K562 (cell line): ENCODE results near the gene OSBP2. TPM values are rescaled to one million over a fixed set of nuclear protein-coding genes. Genes with fewer than 3 reads are reported as not detected.

ENCODE experiments used
- ATAC-seq: fragments of 200-7000 bp; cut with Tn5 transposase; 3 replicates; pipeline ENCODE4 v1.9.1; 2020; ENCODE audit warnings: moderate library complexity
- BruUV-seq: library from RNA; stranded (reverse); fragments of 400-500 nt; replicated peaks from 2 replicates; lab custom pipeline; 2021; lab: Mats Ljungman, UMichigan
- CTCF ChIA-PET: fragments of 300-600 bp; formaldehyde crosslinking; extraction: SDS; loops from one replicate; lab custom pipeline; 2021; ENCODE audit warnings: low intra/inter-chr PET ratio; lab: Yijun Ruan, JAX
- POLR2A ChIA-PET: fragments of 300-600, 350-650 bp; sonication (Branson Sonifier 250); formaldehyde crosslinking; extraction: SDS; loops from one replicate; lab custom pipeline; 2021; ENCODE audit warnings: antibody characterized with exemption, inconsistent platforms; lab: Yijun Ruan, JAX
- DNase-seq, 4 experiments: peaks; one replicate each; pipeline versions ENCODE4 v3.0.0 to v3.0.0-alpha.2; 2011 to 2018; ENCODE audit warnings: low spot score in 3 of 4, mixed read lengths in 3 of 4; ENCODE audit errors: extremely low read depth in 1 of 4
- FAIRE-seq: peaks from 2 replicates; lab custom pipeline; 2011; peaks lifted over from hg19 to GRCh38; lab: Jason Lieb, UNC
- H2AFZ ChIP-seq: 2 replicates; pipeline ENCODE4 v1.6.0; 2011; ENCODE audit warnings: low read depth, low read length, control low read depth, inconsistent platforms
- H3K27ac ChIP-seq: fragments of 200-600 bp; 3 replicates; pipeline ENCODE4 v1.8.0; 2011; ENCODE audit warnings: low read depth, mild to moderate bottlenecking, control low read depth, inconsistent platforms, low read length, moderate library complexity, mixed read lengths; ENCODE audit errors: extremely low read depth
- H3K27me3 ChIP-seq, 2 experiments: fragments of 300-600 bp in 1 of 2; 2 replicates in 1 of 2; 3 replicates in 1 of 2; pipeline versions ENCODE4 v1.6.0 to v1.8.0; 2011; ENCODE audit warnings: inconsistent platforms in 2 of 2, low read length in 2 of 2, mild to moderate bottlenecking in 1 of 2, mixed read lengths in 1 of 2, moderate library complexity in 1 of 2; ENCODE audit not compliant: control insufficient read depth in 2 of 2, insufficient read depth in 2 of 2
- H3K36me3 ChIP-seq: fragments of 300-600 bp; 3 replicates; pipeline ENCODE4 v1.8.0; 2011; ENCODE audit warnings: mild to moderate bottlenecking, low read length, inconsistent platforms; ENCODE audit not compliant: control insufficient read depth, insufficient read depth
- H3K4me1 ChIP-seq, 2 experiments: fragments of 200-600 bp in 1 of 2; replicated peaks in 1 of 2; 2 replicates in 1 of 2; 3 replicates in 1 of 2; pipeline versions ENCODE4 v1.5.1 to v1.8.0; 2011; ENCODE audit warnings: inconsistent platforms in 2 of 2, low read length in 2 of 2, mild to moderate bottlenecking in 1 of 2, mixed read lengths in 1 of 2, moderate library complexity in 1 of 2; ENCODE audit not compliant: control insufficient read depth in 2 of 2, insufficient read depth in 2 of 2
- H3K4me2 ChIP-seq: 2 replicates; pipeline ENCODE4 v1.6.1; 2011; ENCODE audit warnings: low read length, control low read depth, inconsistent platforms, mixed read lengths; ENCODE audit not compliant: insufficient read depth
- H3K4me3 ChIP-seq: fragments of 200-600 bp; sonication (generic), shearing (Covaris generic); 2 replicates; pipeline ENCODE4 v1.5.1; 2016; ENCODE audit warnings: control low read depth, inconsistent platforms
- H3K79me2 ChIP-seq: fragments of 200-600 bp; 3 replicates; pipeline ENCODE4 v1.8.0; 2011; ENCODE audit warnings: low read length, inconsistent platforms; ENCODE audit not compliant: control insufficient read depth, insufficient read depth
- H3K9ac ChIP-seq, 2 experiments: 2 replicates each; pipeline versions ENCODE4 v1.6.0 to v1.6.1; 2011; ENCODE audit warnings: low read depth in 2 of 2, low read length in 2 of 2, control low read depth in 1 of 2, inconsistent platforms in 1 of 2, mild to moderate bottlenecking in 1 of 2, mixed read lengths in 1 of 2; ENCODE audit not compliant: insufficient read depth in 1 of 2
- H3K9me1 ChIP-seq: one replicate; pipeline ENCODE4 v1.6.0; 2011; ENCODE audit warnings: inconsistent platforms, mild to moderate bottlenecking, low read length, moderate library complexity; ENCODE audit not compliant: control insufficient read depth, insufficient read depth
- H3K9me3 ChIP-seq: replicated peaks from 2 replicates; pipeline ENCODE4 v1.5.1; 2011; ENCODE audit warnings: low read depth, low read length, inconsistent platforms; ENCODE audit not compliant: control insufficient read depth, insufficient read depth
- H4K20me1 ChIP-seq: replicated peaks from 2 replicates; pipeline ENCODE4 v1.6.1; 2011; ENCODE audit warnings: low read length, inconsistent platforms, mixed read lengths; ENCODE audit not compliant: control insufficient read depth, insufficient read depth
- NR2F6 ChIP-seq: fragments of 450-650 bp; formaldehyde crosslinking; IDR thresholded peaks from 2 replicates; pipeline ENCODE4 v1.4.0; 2020; ENCODE audit warnings: mild to moderate bottlenecking
- POLR2G ChIP-seq: fragments of 200-400 bp; formaldehyde crosslinking; IDR thresholded peaks from 2 replicates; pipeline ENCODE4 v1.6.1; 2017; ENCODE audit warnings: low read depth, mild to moderate bottlenecking, antibody characterized with exemption, low read length, moderate library complexity
- ZC3H4 ChIP-seq: sonication (generic); formaldehyde crosslinking; IDR thresholded peaks from 2 replicates; pipeline ENCODE4 v1.9.0; 2021; ENCODE audit warnings: missing genetic modification reagents, borderline replicate concordance
- ZNF436 ChIP-seq: fragments of 250-450, 450-650 bp; sonication (Bioruptor Pico); formaldehyde crosslinking; IDR thresholded peaks from 2 replicates; pipeline ENCODE4 v1.7.0; 2020; ENCODE audit warnings: mild to moderate bottlenecking
- WGBS: fragments of 100-300 bp; shearing (Covaris generic); methylation state at CpG from one replicate; pipeline ENCODE4 v1.1.6; 2016; ENCODE audit warnings: low coverage, mixed read lengths; ENCODE audit not compliant: insufficient coverage; ENCODE audit errors: missing lambda C conversion rate; 5-methylcytosine and 5-hydroxymethylcytosine counted together
- in situ Hi-C: fragments of 300-500 bp; cut with MboI; formaldehyde crosslinking; loops from 4 replicates; pipeline ENCODE4 v1.15.0; 2018; ENCODE audit warnings: inconsistent platforms, mixed read lengths
- intact Hi-C: fragments of 100-400 bp; cut with micrococcal nuclease; formaldehyde crosslinking; loops from 2 replicates; pipeline ENCODE4 v1.14.2; 2022
- polyA plus RNA-seq, 8 experiments: library from polyadenylated mRNA; depleted of rRNA in 4 of 8; stranded (reverse) in 5 of 8; unstranded in 3 of 8; fragments of >200 nt; fragmentation: Nextera tagmentation in 2 of 8; fragmentation: Illumina TruSeq in 1 of 8; extraction: Ambion mirVana in 2 of 8; extraction: Trizol in 1 of 8; gene quantifications; 2 replicates each; pipeline versions ENCODE4 v1.2.1 to v1.2.3, GENCODE V29; 2011 to 2014; ENCODE audit warnings: inconsistent platforms in 1 of 8, missing spikeins in 1 of 8
- total RNA-seq, 7 experiments: library from RNA; depleted of rRNA in 6 of 7; stranded (reverse); fragments of >200 nt in 6 of 7; fragmentation: Illumina TruSeq in 2 of 7; extraction: Trizol in 2 of 7; gene quantifications; 2 replicates each; pipeline versions ENCODE4 v1.2.1 to v1.2.3, GENCODE V29; 2011 to 2021; ENCODE audit warnings: low replicate concordance in 1 of 7
- TF ChIP-seq, protein P1 (sequence below): sonication (generic); formaldehyde crosslinking; IDR thresholded peaks from 2 replicates; pipeline ENCODE4 v1.8.1; 2022; ENCODE audit warnings: missing genetic modification reagents
- TF ChIP-seq, protein P2 (sequence below), 2 experiments: fragments of 450-650 bp; formaldehyde crosslinking in 1 of 2; IDR thresholded peaks; 2 replicates each; pipeline versions ENCODE4 v1.4.0 to v1.6.1; 2014 to 2020; ENCODE audit warnings: mild to moderate bottlenecking in 2 of 2, borderline replicate concordance in 1 of 2, low read depth in 1 of 2

OSBP2 gene
- total and polyA plus RNA-seq, 9 of the 15 experiments (the other 6 are each of a cell fraction or from before 2014, with no cell fraction given), result 0.52 to 29.5 (median 21.6) TPM

- Histone ChIP-seq H3K9me3 (no peaks in the 10 kb centered on the region), H3K4me2 (no peak overlapping the region), H4K20me1 (no peaks in the 10 kb centered on the region), H3K4me3 (no peak overlapping the region), H3K79me2 (no peaks in the 10 kb centered on the region), H3K27ac (no peak overlapping the region), H3K9me1 (no peaks in the 10 kb centered on the region), H3K27me3 (no peaks in the 10 kb centered on the region), H3K36me3 (peaks cover 97% of the 10 kb centered on the region; the same call in 2 of the 3 replicates), H3K9ac (no peak overlapping the region), H2AFZ (no peak overlapping the region), H3K4me1 (no peaks in the 10 kb centered on the region)
- in situ Hi-C loops (no loop called here), intact Hi-C loops (no loop called here)
- TF ChIP-seq POLR2G (peak; percentile 19; the same call in 1 of the 2 replicates), ZNF436 (CRISPR knock-in tag) (no peak), ZC3H4 (CRISPR knock-in tag) (no peak)
- TF ChIP-seq, protein P1, sequence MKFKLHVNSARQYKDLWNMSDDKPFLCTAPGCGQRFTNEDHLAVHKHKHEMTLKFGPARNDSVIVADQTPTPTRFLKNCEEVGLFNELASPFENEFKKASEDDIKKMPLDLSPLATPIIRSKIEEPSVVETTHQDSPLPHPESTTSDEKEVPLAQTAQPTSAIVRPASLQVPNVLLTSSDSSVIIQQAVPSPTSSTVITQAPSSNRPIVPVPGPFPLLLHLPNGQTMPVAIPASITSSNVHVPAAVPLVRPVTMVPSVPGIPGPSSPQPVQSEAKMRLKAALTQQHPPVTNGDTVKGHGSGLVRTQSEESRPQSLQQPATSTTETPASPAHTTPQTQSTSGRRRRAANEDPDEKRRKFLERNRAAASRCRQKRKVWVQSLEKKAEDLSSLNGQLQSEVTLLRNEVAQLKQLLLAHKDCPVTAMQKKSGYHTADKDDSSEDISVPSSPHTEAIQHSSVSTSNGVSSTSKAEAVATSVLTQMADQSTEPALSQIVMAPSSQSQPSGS (CRISPR knock-in tag), result no peak
- DNase-seq, result no peak
- no peak for ATAC-seq
- POLR2A ChIA-PET, result no interaction called here
- no peak for FAIRE-seq
- CTCF ChIA-PET, result no interaction called here
- no TSS peak for BruUV-seq
- 93% methylated on average over 14 of the region's 16 CpGs for WGBS
These were observed 238.0 kb downstream of the OSBP2 start for GRCh38 chr22:30932661-30933060.

GRCh38 chr22:30933457-30933856 is 238.8 kb downstream of the OSBP2 start:
- no peaks in the 10 kb centered on the region for H4K20me1 ChIP-seq
- ATAC-seq (no peak), FAIRE-seq (no peak), DNase-seq (no peak)
- H3K27me3 ChIP-seq, result no peaks in the 10 kb centered on the region
- H3K79me2 ChIP-seq, result no peaks in the 10 kb centered on the region
- H3K9me3 ChIP-seq, result no peaks in the 10 kb centered on the region
- H3K4me1 ChIP-seq, result no peaks in the 10 kb centered on the region
- no peaks in the 10 kb centered on the region for H3K9me1 ChIP-seq
- no TSS peak for BruUV-seq
- no peak overlapping the region for H3K4me2 ChIP-seq
- H3K9ac ChIP-seq, result no peak overlapping the region
- intact Hi-C loops, result no loop called here
- H3K27ac ChIP-seq, result no peak overlapping the region
- in situ Hi-C loops, result no loop called here
- CTCF ChIA-PET, result no interaction called here
- POLR2A ChIA-PET, result no interaction called here
- H3K4me3 ChIP-seq, result no peak overlapping the region
- 96% methylated on average over 6 of the region's 7 CpGs for WGBS
- H3K36me3 ChIP-seq, result peaks cover 96% of the 10 kb centered on the region; the same call in 2 of the 3 replicates
- TF ChIP-seq, protein P2, sequence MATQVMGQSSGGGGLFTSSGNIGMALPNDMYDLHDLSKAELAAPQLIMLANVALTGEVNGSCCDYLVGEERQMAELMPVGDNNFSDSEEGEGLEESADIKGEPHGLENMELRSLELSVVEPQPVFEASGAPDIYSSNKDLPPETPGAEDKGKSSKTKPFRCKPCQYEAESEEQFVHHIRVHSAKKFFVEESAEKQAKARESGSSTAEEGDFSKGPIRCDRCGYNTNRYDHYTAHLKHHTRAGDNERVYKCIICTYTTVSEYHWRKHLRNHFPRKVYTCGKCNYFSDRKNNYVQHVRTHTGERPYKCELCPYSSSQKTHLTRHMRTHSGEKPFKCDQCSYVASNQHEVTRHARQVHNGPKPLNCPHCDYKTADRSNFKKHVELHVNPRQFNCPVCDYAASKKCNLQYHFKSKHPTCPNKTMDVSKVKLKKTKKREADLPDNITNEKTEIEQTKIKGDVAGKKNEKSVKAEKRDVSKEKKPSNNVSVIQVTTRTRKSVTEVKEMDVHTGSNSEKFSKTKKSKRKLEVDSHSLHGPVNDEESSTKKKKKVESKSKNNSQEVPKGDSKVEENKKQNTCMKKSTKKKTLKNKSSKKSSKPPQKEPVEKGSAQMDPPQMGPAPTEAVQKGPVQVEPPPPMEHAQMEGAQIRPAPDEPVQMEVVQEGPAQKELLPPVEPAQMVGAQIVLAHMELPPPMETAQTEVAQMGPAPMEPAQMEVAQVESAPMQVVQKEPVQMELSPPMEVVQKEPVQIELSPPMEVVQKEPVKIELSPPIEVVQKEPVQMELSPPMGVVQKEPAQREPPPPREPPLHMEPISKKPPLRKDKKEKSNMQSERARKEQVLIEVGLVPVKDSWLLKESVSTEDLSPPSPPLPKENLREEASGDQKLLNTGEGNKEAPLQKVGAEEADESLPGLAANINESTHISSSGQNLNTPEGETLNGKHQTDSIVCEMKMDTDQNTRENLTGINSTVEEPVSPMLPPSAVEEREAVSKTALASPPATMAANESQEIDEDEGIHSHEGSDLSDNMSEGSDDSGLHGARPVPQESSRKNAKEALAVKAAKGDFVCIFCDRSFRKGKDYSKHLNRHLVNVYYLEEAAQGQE (IDR thresholded peaks at IDR 0.05; ENCODE audit: borderline replicate concordance), result peak; percentile 27; the same call in 1 of the 2 replicates
- TF ChIP-seq, protein P2 (CRISPR knock-in tag; IDR thresholded peaks at IDR 0.05; ENCODE audit: low read depth), result no peak
- TF ChIP-seq NR2F6 (CRISPR knock-in tag), result no peak
- H2AFZ ChIP-seq, result no peak overlapping the region
